ENCODE results near the gene GNB2. TPM values are rescaled to one million over a fixed set of nuclear protein-coding genes. Genes with fewer than 3 reads are reported as not detected.

Gene GNB2
- total and polyA plus RNA-seq, 2 of the 8 experiments (the other 6 are each of a cell fraction or from before 2014, with no cell fraction given), result 157 to 260 TPM

DNA sequence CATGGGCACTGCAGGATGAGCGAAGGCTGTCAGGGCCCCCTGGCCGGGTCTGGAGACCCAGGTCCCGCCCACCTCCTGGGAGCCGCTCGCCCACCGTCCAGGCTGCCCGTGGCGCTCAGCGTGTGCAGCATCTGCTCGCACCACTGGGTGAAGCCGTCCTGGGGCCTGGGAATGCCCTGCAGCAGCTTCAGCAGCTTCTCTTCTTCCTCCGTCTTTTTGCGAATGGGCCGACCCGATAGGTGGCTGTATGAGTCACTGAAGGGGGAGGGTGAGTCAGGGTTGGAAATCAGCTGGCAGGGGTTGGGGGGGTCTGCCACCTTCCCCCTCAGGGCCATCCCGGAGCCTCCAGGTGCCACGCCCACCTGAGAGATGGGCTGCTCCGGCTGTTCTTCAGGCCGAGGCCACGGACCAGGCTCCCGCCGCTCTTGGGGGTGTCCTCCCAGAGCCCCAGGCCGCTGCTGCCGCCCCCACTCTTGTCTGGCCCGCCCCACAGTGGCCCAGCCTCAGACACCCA is 8.7 kb downstream of the GNB2 start:
- Histone ChIP-seq H2BK5ac (ENCODE audit: low read depth, low read length) (no peak overlapping the region), H2BK15ac (ENCODE audit: low read length) (no peak overlapping the region), H2AK5ac (ENCODE audit: low read depth, low read length) (no peak overlapping the region), H4K8ac (ENCODE audit: extremely low read depth, insufficient read depth, low read length) (no peak overlapping the region; the same call in 1 of the 2 replicates), H3K14ac (ENCODE audit: insufficient read length) (no peak overlapping the region), H3K4me2 (ENCODE audit: insufficient read depth in 1 of 2, low read depth in 2 of 2, low read length in 2 of 2) (no peak overlapping the region), H3K23ac (ENCODE audit: insufficient read length) (no peak overlapping the region), H3K9me3 (ENCODE audit: insufficient read depth in 2 of 2, low read depth in 1 of 2, low read length in 1 of 2) (no peaks in the 10 kb centered on the region), H3K9ac (replicated peaks in 1 of 4; ENCODE audit: extremely low read depth in 1 of 4, low read depth in 3 of 4, low read length in 3 of 4) (no peak overlapping the region), H2BK20ac (ENCODE audit: low read length) (no peak overlapping the region), H3K27me3 (replicated peaks in 1 of 4; ENCODE audit: control insufficient read depth in 3 of 4, extremely low read depth in 1 of 4, insufficient read depth in 3 of 4, low read length in 3 of 4) (no peaks in the 10 kb centered on the region), H3K4ac (replicated peaks; ENCODE audit: insufficient read length, low read depth, low read length) (no peak overlapping the region), H4K91ac (replicated peaks; ENCODE audit: insufficient read length, low read length) (no peak overlapping the region), H2BK12ac (ENCODE audit: low read depth, low read length) (no peak overlapping the region), H2BK120ac (replicated peaks; ENCODE audit: low read depth, low read length) (no peak overlapping the region), H3K4me1 (replicated peaks in 1 of 4; ENCODE audit: control insufficient read depth in 3 of 4, insufficient read depth in 4 of 4, low read length in 3 of 4) (peaks cover 0 to 7% (median 2%) of the 10 kb centered on the region in 4 experiments; a peak in 5 of 7 replicates), H2AFZ (ENCODE audit: low read length) (no peak overlapping the region), H4K20me1 (replicated peaks in 1 of 2; ENCODE audit: control insufficient read depth in 1 of 2, insufficient read depth in 2 of 2, low read length in 2 of 2) (peaks cover 11 to 38% of the 10 kb centered on the region in 2 experiments), H3K79me1 (ENCODE audit: low read depth, low read length) (no peaks in the 10 kb centered on the region; the same call in none of the 2 replicates), H3K23me2 (ENCODE audit: low read depth, low read length) (no peaks in the 10 kb centered on the region; the same call in 1 of the 2 replicates), H3K79me2 (ENCODE audit: control insufficient read depth in 1 of 2, insufficient read depth in 2 of 2, low read length in 2 of 2) (0 out of 4 replicates have a peak, but pooled peaks cover 0 to 3% of the 10 kb centered on the region in 2 experiments), H3K4me3 (ENCODE audit: extremely low read depth in 1 of 4, insufficient read depth in 2 of 4, low read depth in 3 of 4, low read length in 4 of 4) (no peak overlapping the region), H3K27ac (ENCODE audit: low read depth, low read length) (no peak overlapping the region), H3K56ac (replicated peaks; ENCODE audit: insufficient read length, low read depth, low read length) (no peak overlapping the region), H3K18ac (ENCODE audit: extremely low read depth, low read length) (no peak overlapping the region), H4K5ac (ENCODE audit: insufficient read length, low read depth, low read length) (no peak overlapping the region), H3K36me3 (ENCODE audit: control insufficient read depth in 2 of 4, insufficient read depth in 4 of 4, low read length in 3 of 4) (peaks cover 39 to 97% (median 69%) of the 10 kb centered on the region in 4 experiments)
- CTCF ChIA-PET (ENCODE audit: partially characterized antibody), result interaction anchor here (0.5 to 20.7 kb wide), 13 partner anchors 10 to 217 kb away, joined by 3 to 254 read pairs (median 5); partner anchors contain the start of genes GIGYF1, POP7 and TFR2
- FAIRE-seq (no peak), DNase-seq (ENCODE audit: low read depth in 1 of 2, low spot score in 2 of 2) (no peak)
- WGBS, 2 experiments (ENCODE audit: extremely low coverage in 1 of 2, insufficient coverage in 1 of 2, insufficient read length in 1 of 2, insufficient replicate concordance in 2 of 2, low coverage in 1 of 2, low lambda C conversion rate in 2 of 2, missing lambda C conversion rate in 1 of 2), result 92% methylated on average over 23 of the region's 25 CpGs; no CpG with 5 or more reads in 1 of the 2 experiments
- POLR2A ChIA-PET (ENCODE audit: partially characterized antibody), result interaction anchor here (0.6 to 14.3 kb wide), 11 partner anchors 3 to 120 kb away, joined by 3 to 257 read pairs (median 4); partner anchors contain the start of genes GIGYF1, LRCH4 and POP7
- TF ChIP-seq CEBPB (IDR thresholded peaks at IDR 0.05; ENCODE audit: low read depth, low read length) (no peak), JUND (IDR thresholded peaks at IDR 0.05; ENCODE audit: low read length) (0 out of 2 replicates have a peak, but pooled peaks have one; percentile 14)
